ENCODE results near the gene DENND2C.

GRCh38 chr1:114609826-114610225 lies 60.0 kb downstream of the DENND2C start:
- no peak for TF ChIP-seq CTCF (IDR thresholded peaks at IDR 0.05; ENCODE audit: low read length)
- no peak for TF ChIP-seq EZH2 (optimal IDR thresholded peaks at IDR 0.05; ENCODE audit: low read depth, low read length)

All from MM.1S (cell line).